GM23338 (cell line): ENCODE measurements around the gene PDGFRA. TPM values are rescaled to one million over a fixed set of nuclear protein-coding genes. Genes with fewer than 3 reads are reported as not detected.

Source experiments
- ATAC-seq: fragments of 200-7000 bp; cut with Tn5 transposase; 3 replicates; pipeline ENCODE4 v1.9.1; 2020
- DNase-seq: peaks from one replicate; pipeline ENCODE4 v3.0.0-alpha.2; 2015; ENCODE audit warnings: low spot score
- H2AFZ ChIP-seq: fragments of 200-600 bp; sonication (generic); 2 replicates; pipeline ENCODE4 v1.8.0; 2016; ENCODE audit warnings: antibody characterized with exemption, mild to moderate bottlenecking, moderate library complexity
- H3F3A ChIP-seq: fragments of 200-600 bp; sonication (generic); replicated peaks from 2 replicates; pipeline ENCODE4 v1.8.0; 2017; ENCODE audit warnings: antibody characterized with exemption, mixed run types, low read depth
- H3K27ac ChIP-seq: fragments of 200-600 bp; sonication (generic); 2 replicates; pipeline ENCODE4 v1.6.1; 2016; ENCODE audit warnings: low read depth
- H3K27me3 ChIP-seq: fragments of 200-600 bp; sonication (generic); 2 replicates; pipeline ENCODE4 v1.8.0; 2016; ENCODE audit warnings: mild to moderate bottlenecking, mixed run types, moderate library complexity; ENCODE audit not compliant: insufficient read depth
- H3K36me3 ChIP-seq: fragments of 200-600 bp; sonication (generic); 2 replicates; pipeline ENCODE4 v1.8.0; 2016; ENCODE audit warnings: mild to moderate bottlenecking; ENCODE audit not compliant: insufficient read depth
- H3K4me1 ChIP-seq: fragments of 200-600 bp; sonication (generic); 2 replicates; pipeline ENCODE4 v1.8.0; 2016; ENCODE audit warnings: mild to moderate bottlenecking, moderate library complexity; ENCODE audit not compliant: insufficient read depth
- H3K4me2 ChIP-seq: fragments of 200-600 bp; sonication (generic); 2 replicates; pipeline ENCODE4 v1.7.1; 2017; ENCODE audit warnings: mixed run types
- H3K4me3 ChIP-seq: fragments of 200-600 bp; sonication (generic); 2 replicates; pipeline ENCODE4 v1.6.1; 2016; ENCODE audit warnings: mixed run types
- H3K79me2 ChIP-seq: fragments of 200-600 bp; sonication (generic); replicated peaks from 2 replicates; pipeline ENCODE4 v1.8.0; 2017; ENCODE audit warnings: mild to moderate bottlenecking; ENCODE audit not compliant: insufficient read depth
- H3K9me2 ChIP-seq: fragments of 200-600 bp; sonication (generic); 2 replicates; pipeline ENCODE4 v1.8.0; 2017; ENCODE audit not compliant: insufficient read depth
- H4K20me1 ChIP-seq: fragments of 200-600 bp; sonication (generic); replicated peaks from 2 replicates; pipeline ENCODE4 v1.8.0; 2017; ENCODE audit warnings: mild to moderate bottlenecking; ENCODE audit not compliant: insufficient read depth
- H3K27ac Mint-ChIP-seq: 2 replicates; pipeline ENCODE4 v1.8.0; 2020; ENCODE audit warnings: inconsistent platforms, mild to moderate bottlenecking, moderate library complexity, mixed read lengths
- H3K27me3 Mint-ChIP-seq: 3 replicates; pipeline ENCODE4 v1.8.0; 2022; ENCODE audit warnings: low read depth, mild to moderate bottlenecking, moderate library complexity, mixed read lengths, inconsistent platforms; ENCODE audit not compliant: insufficient read depth, poor library complexity
- H3K36me3 Mint-ChIP-seq: 3 replicates; pipeline ENCODE4 v1.8.0; 2021; ENCODE audit warnings: low read depth, mild to moderate bottlenecking, inconsistent platforms, moderate library complexity, mixed read lengths
- H3K4me1 Mint-ChIP-seq: 3 replicates; pipeline ENCODE4 v1.8.0; 2020; ENCODE audit warnings: mild to moderate bottlenecking, inconsistent platforms, mixed read lengths
- H3K4me3 Mint-ChIP-seq: 3 replicates; pipeline ENCODE4 v1.8.0; 2021; ENCODE audit warnings: moderate library complexity, mild to moderate bottlenecking, inconsistent platforms, mixed read lengths
- H3K9me3 Mint-ChIP-seq: 3 replicates; pipeline ENCODE4 v1.8.0; 2020; ENCODE audit warnings: moderate library complexity, mild to moderate bottlenecking, inconsistent platforms, mixed read lengths
- CREB1 ChIP-seq: fragments of 250-450 bp; sonication (Bioruptor Pico); IDR thresholded peaks from 2 replicates; pipeline ENCODE4 v1.5.0; 2020; ENCODE audit warnings: low read depth, mild to moderate bottlenecking, moderate library complexity
- CTCF ChIP-seq, 2 experiments: fragments of 200-600 bp in 1 of 2; sonication (generic) in 1 of 2; conservative IDR thresholded peaks; 2 replicates each; pipeline versions ENCODE4 v1.5.1 to v1.6.1; 2016 to 2017; ENCODE audit warnings: antibody characterized with exemption in 2 of 2, low read depth in 2 of 2, mild to moderate bottlenecking in 2 of 2, moderate library complexity in 1 of 2
- ETS1 ChIP-seq: IDR thresholded peaks from 2 replicates; pipeline ENCODE4 v1.6.1; 2016; ENCODE audit warnings: antibody characterized with exemption
- EZH2 ChIP-seq: fragments of 200-600 bp; sonication (generic); IDR thresholded peaks from one replicate; pipeline ENCODE4 v1.8.0; 2017; ENCODE audit warnings: antibody characterized with exemption, mild to moderate bottlenecking, low read depth; ENCODE audit not compliant: unreplicated experiment
- EZH2phosphoT487 ChIP-seq: fragments of 200-600 bp; sonication (generic); IDR thresholded peaks from one replicate; pipeline ENCODE4 v1.8.1; 2018; ENCODE audit warnings: antibody characterized with exemption; ENCODE audit not compliant: unreplicated experiment
- JUNB ChIP-seq: IDR thresholded peaks from one replicate; pipeline ENCODE4 v1.6.1; 2016; ENCODE audit warnings: antibody characterized with exemption; ENCODE audit not compliant: unreplicated experiment
- NANOG ChIP-seq: IDR thresholded peaks from 2 replicates; pipeline ENCODE4 v1.6.1; 2016; ENCODE audit warnings: antibody characterized with exemption, borderline replicate concordance
- POLR2AphosphoS5 ChIP-seq: IDR thresholded peaks from 2 replicates; pipeline ENCODE4 v1.6.1; 2016; ENCODE audit warnings: antibody characterized with exemption, low read depth
- REST ChIP-seq: IDR thresholded peaks from one replicate; pipeline ENCODE4 v1.6.1; 2018; ENCODE audit warnings: antibody characterized with exemption; ENCODE audit not compliant: unreplicated experiment
- STAT1 ChIP-seq: IDR thresholded peaks from one replicate; pipeline ENCODE4 v1.6.1; 2016; ENCODE audit warnings: antibody characterized with exemption; ENCODE audit not compliant: unreplicated experiment
- ZNF114 ChIP-seq: fragments of 250-450 bp; sonication (Bioruptor Pico); IDR thresholded peaks from 2 replicates; pipeline ENCODE4 v1.5.0; 2020; ENCODE audit warnings: mild to moderate bottlenecking, moderate library complexity
- ZNF331 ChIP-seq: fragments of 250-450 bp; sonication (Bioruptor Pico); IDR thresholded peaks from 2 replicates; pipeline ENCODE4 v1.5.0; 2020; ENCODE audit warnings: low read depth, mild to moderate bottlenecking, moderate library complexity
- ZNF462 ChIP-seq: fragments of 250-450 bp; sonication (Bioruptor Pico); IDR thresholded peaks from 2 replicates; pipeline ENCODE4 v1.5.0; 2020; ENCODE audit warnings: mild to moderate bottlenecking, moderate library complexity
- polyA plus RNA-seq: library from polyadenylated mRNA; unstranded; fragments of >200 nt; fragmentation: Nextera tagmentation; extraction: Ambion mirVana; gene quantifications from 2 replicates; pipeline ENCODE4 v1.2.1, GENCODE V29; 2016
- total RNA-seq: library from RNA; depleted of rRNA; stranded (reverse); fragments of >200 nt; shearing (Covaris generic); gene quantifications from 2 replicates; pipeline ENCODE4 v1.2.3, GENCODE V29; 2014

Gene PDGFRA
- total and polyA plus RNA-seq, 2 experiments from 2014 or later = 8.0 to 10.8 TPM

GRCh38 chr4:54333657-54334056, 104.6 kb downstream of the PDGFRA start:
- Histone ChIP-seq H3K79me2 (no peaks in the 10 kb centered on the region), H3K4me1 (no peaks in the 10 kb centered on the region), H4K20me1 (no peaks in the 10 kb centered on the region), H3F3A (no peaks in the 10 kb centered on the region), H2AFZ (no peak overlapping the region), H3K9me2 (0 out of 2 replicates have a peak, but pooled peaks cover 5% of the 10 kb centered on the region), H3K4me2 (no peak overlapping the region), H3K4me3 (no peak overlapping the region), H3K36me3 (no peaks in the 10 kb centered on the region), H3K27me3 (no peaks in the 10 kb centered on the region), H3K27ac (no peak overlapping the region)
- H3K36me3 Mint-ChIP-seq = no peaks in the 10 kb centered on the region
- H3K4me3 Mint-ChIP-seq = no peak overlapping the region
- no peak overlapping the region for H3K27ac Mint-ChIP-seq
- TF ChIP-seq REST (no peak), EZH2phosphoT487 (no peak), NANOG (no peak), POLR2AphosphoS5 (no peak), CTCF (conservative IDR thresholded peaks at IDR 0.05; ENCODE audit: low read depth in 2 of 2) (no peak), JUNB (no peak), ZNF114 (CRISPR knock-in tag) (no peak), ZNF462 (CRISPR knock-in tag) (no peak), ZNF331 (CRISPR knock-in tag) (no peak), CREB1 (CRISPR knock-in tag) (no peak), EZH2 (no peak), ETS1 (no peak), STAT1 (no peak)
- H3K27me3 Mint-ChIP-seq = peaks cover 3% of the 10 kb centered on the region
- no peaks in the 10 kb centered on the region for H3K4me1 Mint-ChIP-seq
- no peak for DNase-seq
- ATAC-seq = no peak
- no peaks in the 10 kb centered on the region for H3K9me3 Mint-ChIP-seq
